Endothelial cell of umbilical vein (primary cell): ENCODE data around the gene KRT38. TPM values are rescaled to one million over a fixed set of nuclear protein-coding genes. Genes with fewer than 3 reads are reported as not detected.

Experiments
- BruUV-seq: library from RNA; stranded (reverse); fragments of 400-500 nt; replicated peaks from 2 replicates; lab custom pipeline; 2021; lab: Mats Ljungman, UMichigan
- CTCF ChIA-PET: fragments of 300-600, 350-600 bp; sonication (Branson Sonifier 250); formaldehyde crosslinking; loops from one replicate; lab custom pipeline; 2021; ENCODE audit warnings: antibody characterized with exemption, inconsistent platforms; lab: Charles Lee
- POLR2A ChIA-PET: fragments of 300-600, 350-600 bp; sonication (Branson Sonifier 250); formaldehyde crosslinking; loops from one replicate; lab custom pipeline; 2021; ENCODE audit warnings: antibody characterized with exemption, inconsistent platforms; lab: Charles Lee
- DNase-seq: peaks from one replicate; pipeline ENCODE4 v3.0.0-alpha.2; 2011; ENCODE audit warnings: low read depth, low spot score
- FAIRE-seq: peaks from 2 replicates; lab custom pipeline; 2011; peaks lifted over from hg19 to GRCh38; lab: Jason Lieb, UNC
- H2AFZ ChIP-seq: 2 replicates; pipeline ENCODE4 v1.6.0; 2012; ENCODE audit warnings: low read depth, low read length, control low read depth, inconsistent platforms
- H3K27ac ChIP-seq: 2 replicates; pipeline ENCODE4 v1.5.1; 2011; ENCODE audit warnings: low read depth, mild to moderate bottlenecking, control low read depth, low read length, moderate library complexity; ENCODE audit not compliant: insufficient read depth
- H3K27me3 ChIP-seq, 2 experiments: 2 replicates each; pipeline versions ENCODE4 v1.6.0 to v1.6.1; 2011; ENCODE audit warnings: low read length in 2 of 2, mixed read lengths in 1 of 2; ENCODE audit not compliant: control insufficient read depth in 2 of 2, insufficient read depth in 2 of 2
- H3K36me3 ChIP-seq, 2 experiments: 2 replicates in 1 of 2; 3 replicates in 1 of 2; pipeline ENCODE4 v1.5.1; 2011; ENCODE audit warnings: low read length in 2 of 2, mild to moderate bottlenecking in 1 of 2, moderate library complexity in 1 of 2; ENCODE audit not compliant: control insufficient read depth in 2 of 2, insufficient read depth in 2 of 2; ENCODE audit errors: extremely low read depth in 1 of 2
- H3K4me1 ChIP-seq: 3 replicates; pipeline ENCODE4 v1.5.1; 2011; ENCODE audit warnings: mild to moderate bottlenecking, low read length; ENCODE audit not compliant: control insufficient read depth, insufficient read depth; ENCODE audit errors: extremely low read depth
- H3K4me2 ChIP-seq: 2 replicates; pipeline ENCODE4 v1.6.1; 2011; ENCODE audit warnings: low read length, control low read depth, mixed read lengths; ENCODE audit not compliant: insufficient read depth
- H3K4me3 ChIP-seq, 3 experiments: fragments of 200-600 bp in 1 of 3; sonication (generic), shearing (Covaris generic) in 1 of 3; replicated peaks in 1 of 3; 2 replicates each; pipeline ENCODE4 v1.5.1; 2011 to 2016; ENCODE audit warnings: control low read depth in 3 of 3, low read length in 3 of 3, mild to moderate bottlenecking in 2 of 3, inconsistent platforms in 1 of 3, low read depth in 1 of 3, moderate library complexity in 1 of 3; ENCODE audit not compliant: insufficient read depth in 1 of 3
- H3K79me2 ChIP-seq: 2 replicates; pipeline ENCODE4 v1.6.0; 2012; ENCODE audit warnings: low read length, inconsistent platforms; ENCODE audit not compliant: control insufficient read depth, insufficient read depth
- H3K9ac ChIP-seq: replicated peaks from 2 replicates; pipeline ENCODE3; 2011; ENCODE audit warnings: low read length, control low read depth; ENCODE audit not compliant: insufficient read depth; ENCODE audit errors: extremely low read depth
- H3K9me1 ChIP-seq: replicated peaks from 3 replicates; pipeline ENCODE4 v1.6.0; 2011; ENCODE audit warnings: mild to moderate bottlenecking, low read length; ENCODE audit not compliant: control insufficient read depth, insufficient read depth; ENCODE audit errors: extremely low read depth
- H3K9me3 ChIP-seq: replicated peaks from 2 replicates; pipeline ENCODE4 v1.5.1; 2012; ENCODE audit warnings: low read length, inconsistent platforms; ENCODE audit not compliant: control insufficient read depth, insufficient read depth
- H4K20me1 ChIP-seq: replicated peaks from 2 replicates; pipeline ENCODE3; 2011; ENCODE audit warnings: mild to moderate bottlenecking, low read length; ENCODE audit not compliant: control insufficient read depth, insufficient read depth; ENCODE audit errors: extremely low read depth
- CTCF ChIP-seq, 2 donors: IDR thresholded peaks; 1 replicate in 1 of 2; 2 replicates in 1 of 2; pipeline ENCODE4 v1.5.1; 2011; ENCODE audit warnings: low read length in 2 of 2, mild to moderate bottlenecking in 2 of 2, moderate library complexity in 2 of 2, control low read depth in 1 of 2, inconsistent platforms in 1 of 2, low read depth in 1 of 2; ENCODE audit not compliant: insufficient read depth in 1 of 2; ENCODE audit errors: extremely low read depth in 1 of 2
- EZH2 ChIP-seq: IDR thresholded peaks from 2 replicates; pipeline ENCODE4 v1.6.1; 2012; ENCODE audit warnings: borderline replicate concordance, low read depth, mild to moderate bottlenecking, moderate library complexity, low read length, inconsistent platforms; ENCODE audit not compliant: severe bottlenecking
- FOS ChIP-seq: IDR thresholded peaks from 2 replicates; pipeline ENCODE4 v1.6.1; 2011; ENCODE audit warnings: mild to moderate bottlenecking, low read length, moderate library complexity, borderline replicate concordance; ENCODE audit not compliant: insufficient read depth
- GATA2 ChIP-seq: IDR thresholded peaks from 2 replicates; pipeline ENCODE4 v1.7.0; 2011; ENCODE audit warnings: low read depth, mild to moderate bottlenecking, moderate library complexity, mixed read lengths, low read length; ENCODE audit not compliant: insufficient read length, insufficient read depth
- JUN ChIP-seq: IDR thresholded peaks from 2 replicates; pipeline ENCODE4 v1.6.1; 2011; ENCODE audit warnings: borderline replicate concordance, low read depth; ENCODE audit not compliant: insufficient read length, insufficient read depth
- MYC ChIP-seq: IDR thresholded peaks from one replicate; pipeline ENCODE4 v1.6.1; 2011; ENCODE audit warnings: mild to moderate bottlenecking, low read depth, low read length
- POLR2A ChIP-seq: IDR thresholded peaks from 2 replicates; pipeline ENCODE4 v1.6.1; 2012; ENCODE audit warnings: low read depth, mild to moderate bottlenecking, control low read depth, low read length
- POLR2AphosphoS5 ChIP-seq: IDR thresholded peaks from 2 replicates; pipeline ENCODE4 v1.6.1; 2012; ENCODE audit warnings: low read depth, mild to moderate bottlenecking, control low read depth, low read length, moderate library complexity; ENCODE audit not compliant: insufficient read depth
- dilution Hi-C: fragments of 300-500 bp; cut with MboI; formaldehyde crosslinking; loops from one replicate; pipeline ENCODE4 v1.15.0; 2019; ENCODE audit warnings: low sequenced_read_pairs; ENCODE audit not compliant: extremely low pct_ligation_motif_present
- intact Hi-C: fragments of 100-400 bp; cut with micrococcal nuclease; formaldehyde crosslinking; loops from one replicate; pipeline ENCODE4 v1.10.0; 2022
- polyA plus RNA-seq, 4 experiments: library from polyadenylated mRNA; depleted of rRNA in 3 of 4; stranded (reverse) in 3 of 4; unstranded in 1 of 4; fragments of >200 nt; gene quantifications; 2 replicates each; pipeline versions ENCODE4 v1.2.1 to v1.2.3, GENCODE V29; 2011 to 2012; ENCODE audit warnings: missing spikeins in 1 of 4
- total RNA-seq: library from RNA; stranded (reverse); gene quantifications from 2 replicates; pipeline ENCODE4 v1.2.3, GENCODE V29; 2021
- TF ChIP-seq, protein P1 (sequence below): IDR thresholded peaks from 2 replicates; pipeline ENCODE4 v1.6.1; 2011; ENCODE audit not compliant: insufficient read depth, insufficient read length

KRT38 gene
- total and polyA plus RNA-seq, 2 donors (not counting 3 experiments of a cell fraction or from before 2014, with no cell fraction given) = not detected

DNA sequence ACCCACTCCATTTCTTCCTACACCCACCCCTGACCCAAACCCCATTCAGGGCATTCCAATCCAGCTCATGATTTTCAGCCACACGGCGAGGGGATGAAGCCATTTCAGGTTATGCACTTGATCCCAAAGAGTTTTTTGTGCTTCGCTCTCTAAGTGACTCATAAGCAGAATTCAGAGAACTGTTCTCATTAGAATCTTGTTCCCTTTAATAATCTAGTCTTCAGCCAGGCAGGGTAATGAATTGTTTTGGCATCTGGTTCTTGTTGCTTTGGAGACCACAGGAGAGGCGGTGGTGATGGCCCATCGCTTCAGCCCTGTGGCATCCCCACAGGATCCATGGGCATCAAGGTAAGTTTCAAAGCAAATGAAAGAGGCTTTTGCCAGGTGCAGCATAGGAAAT, 38.6 kb downstream of the KRT38 start:
- intact Hi-C loops (loop anchor here (10.0 kb wide), 1 partner anchor 93 kb away; no protein-coding TSS in a partner anchor), dilution Hi-C loops (no loop called here)
- FAIRE-seq (no peak), DNase-seq (no peak)
- H3K4me3 ChIP-seq = no peak overlapping the region
- H2AFZ ChIP-seq = no peak overlapping the region
- no peak overlapping the region for H3K27ac ChIP-seq
- no peaks in the 10 kb centered on the region for H3K36me3 ChIP-seq
- no peak overlapping the region for H3K9ac ChIP-seq
- peaks cover 18% of the 10 kb centered on the region for H3K4me1 ChIP-seq
- H3K9me3 ChIP-seq = no peaks in the 10 kb centered on the region
- POLR2A ChIA-PET = no interaction called here
- H4K20me1 ChIP-seq = no peaks in the 10 kb centered on the region
- H3K79me2 ChIP-seq = no peaks in the 10 kb centered on the region
- H3K9me1 ChIP-seq = no peaks in the 10 kb centered on the region
- no peak for TF ChIP-seq GATA2
- TF ChIP-seq POLR2A = no peak
- TF ChIP-seq MYC = no peak
- no peak for TF ChIP-seq CTCF (IDR thresholded peaks at IDR 0.05; ENCODE audit: extremely low read depth in 1 of 2, insufficient read depth in 1 of 2, low read depth in 1 of 2, low read length in 2 of 2)
- no peak for TF ChIP-seq POLR2AphosphoS5
- no peak for TF ChIP-seq EZH2
- TF ChIP-seq, protein P1, sequence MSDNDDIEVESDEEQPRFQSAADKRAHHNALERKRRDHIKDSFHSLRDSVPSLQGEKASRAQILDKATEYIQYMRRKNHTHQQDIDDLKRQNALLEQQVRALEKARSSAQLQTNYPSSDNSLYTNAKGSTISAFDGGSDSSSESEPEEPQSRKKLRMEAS = no peak
- no peak for TF ChIP-seq FOS
- no peak for TF ChIP-seq JUN
- BruUV-seq = no TSS peak
- no peak overlapping the region for H3K4me2 ChIP-seq
- CTCF ChIA-PET = no interaction called here
- peaks cover 8 to 17% of the 10 kb centered on the region in 2 experiments for H3K27me3 ChIP-seq
